B cell (primary cell): Measurements from ENCODE around the gene GNS. TPM values are rescaled to one million over a fixed set of nuclear protein-coding genes. Genes with fewer than 3 reads are reported as not detected.

Experiments
- ATAC-seq: fragments of 200-7000 bp; cut with Tn5 transposase; one replicate; pipeline ENCODE4 v1.10.0; 2021; ENCODE audit warnings: low read depth, mild to moderate bottlenecking, moderate number of reproducible peaks, moderate library complexity
- CTCF ChIA-PET: fragments of 350-600 bp; sonication (Branson Sonifier 250); formaldehyde crosslinking; loops from one replicate; lab custom pipeline; 2021; ENCODE audit warnings: antibody characterized with exemption, inconsistent platforms; lab: Charles Lee
- POLR2A ChIA-PET: fragments of 350-600 bp; sonication (Branson Sonifier 250); formaldehyde crosslinking; loops from one replicate; lab custom pipeline; 2021; ENCODE audit warnings: antibody characterized with exemption; lab: Charles Lee
- DNase-seq: peaks from one replicate; pipeline ENCODE4 v3.0.0; 2013
- H2AFZ ChIP-seq: 2 replicates; pipeline ENCODE4 v1.6.1; 2012; ENCODE audit warnings: mild to moderate bottlenecking, low read depth, low read length; ENCODE audit not compliant: insufficient read depth, poor library complexity, severe bottlenecking
- H3K27ac ChIP-seq, 2 donors: 1 replicate in 1 of 2; 2 replicates in 1 of 2; pipeline ENCODE4 v1.5.1; 2012 to 2013; ENCODE audit warnings: low read length in 2 of 2, mild to moderate bottlenecking in 2 of 2, moderate library complexity in 1 of 2
- H3K27me3 ChIP-seq, 4 experiments: fragments of 200-600 bp in 1 of 4; sonication (generic) in 1 of 4; replicated peaks in 1 of 4; 1 replicate in 2 of 4; 2 replicates in 2 of 4; pipeline versions ENCODE4 v1.6.1 to v1.7.0; 2013 to 2016; ENCODE audit warnings: low read length in 3 of 4, mild to moderate bottlenecking in 2 of 4, mixed read lengths in 1 of 4, moderate library complexity in 1 of 4; ENCODE audit not compliant: insufficient read depth in 4 of 4, control insufficient read depth in 3 of 4; ENCODE audit errors: control extremely low read depth in 1 of 4
- H3K36me3 ChIP-seq, 2 experiments: replicated peaks in 1 of 2; 1 replicate in 1 of 2; 2 replicates in 1 of 2; pipeline versions ENCODE4 v1.6.1 to v1.7.1; 2013; ENCODE audit warnings: low read length in 1 of 2; ENCODE audit not compliant: insufficient read depth in 2 of 2, control insufficient read depth in 1 of 2; ENCODE audit errors: control extremely low read depth in 1 of 2, extremely low read depth in 1 of 2
- H3K4me1 ChIP-seq, 2 donors: fragments of 200-600 bp in 1 of 2; sonication (generic) in 1 of 2; 1 replicate in 1 of 2; 2 replicates in 1 of 2; pipeline versions ENCODE4 v1.5.1 to v1.6.1; 2013 to 2017; ENCODE audit warnings: low read length in 2 of 2; ENCODE audit not compliant: control insufficient read depth in 2 of 2, insufficient read depth in 2 of 2
- H3K4me2 ChIP-seq: replicated peaks from 2 replicates; pipeline ENCODE3; 2012; ENCODE audit warnings: mild to moderate bottlenecking, low read depth, low read length; ENCODE audit not compliant: poor library complexity, severe bottlenecking
- H3K4me3 ChIP-seq, 5 experiments: fragments of 200-600 bp in 1 of 5; sonication (generic) in 1 of 5; 1 replicate in 3 of 5; 2 replicates in 2 of 5; pipeline versions ENCODE4 v1.5.1 to v1.7.0; 2011 to 2016; ENCODE audit warnings: low read length in 4 of 5, mild to moderate bottlenecking in 4 of 5, low read depth in 2 of 5, control low read depth in 1 of 5, moderate library complexity in 1 of 5; ENCODE audit not compliant: insufficient read depth in 1 of 5; ENCODE audit errors: control extremely low read depth in 1 of 5, extremely low read depth in 1 of 5
- H3K79me2 ChIP-seq: fragments of 200-600 bp; sonication (generic); one replicate; pipeline ENCODE4 v1.6.0; 2016; ENCODE audit warnings: low read length; ENCODE audit not compliant: control insufficient read depth, insufficient read depth
- H3K9ac ChIP-seq: fragments of 200-600 bp; sonication (generic); 2 replicates; pipeline ENCODE4 v1.6.1; 2017; ENCODE audit warnings: mild to moderate bottlenecking, low read length, moderate library complexity
- H3K9me3 ChIP-seq, 3 donors: one replicate each; pipeline versions ENCODE4 v1.6.1 to v1.7.1; 2013; ENCODE audit warnings: low read length in 2 of 3; ENCODE audit not compliant: control insufficient read depth in 2 of 3, insufficient read depth in 1 of 3; ENCODE audit errors: control extremely low read depth in 1 of 3
- H4K20me1 ChIP-seq: 2 replicates; pipeline ENCODE4 v1.6.0; 2012; ENCODE audit warnings: mild to moderate bottlenecking, low read length; ENCODE audit not compliant: insufficient read depth, control insufficient read depth, poor library complexity, severe bottlenecking
- H3K27ac Mint-ChIP-seq: one replicate; pipeline ENCODE4 v1.8.0; 2021; ENCODE audit warnings: mixed read lengths
- H3K27me3 Mint-ChIP-seq: one replicate; pipeline ENCODE4 v1.8.0; 2021; ENCODE audit warnings: mixed read lengths
- H3K4me1 Mint-ChIP-seq: one replicate; pipeline ENCODE4 v1.8.0; 2021; ENCODE audit warnings: mixed read lengths
- H3K4me3 Mint-ChIP-seq: one replicate; pipeline ENCODE4 v1.8.0; 2021; ENCODE audit warnings: mixed read lengths
- H3K9me3 Mint-ChIP-seq: one replicate; pipeline ENCODE4 v1.8.0; 2022; ENCODE audit warnings: mixed read lengths; ENCODE audit not compliant: insufficient read depth
- CTCF ChIP-seq: fragments of 200-600 bp; IDR thresholded peaks from one replicate; pipeline ENCODE4 v1.8.0; 2022; ENCODE audit warnings: antibody characterized with exemption, mild to moderate bottlenecking
- EZH2 ChIP-seq: IDR thresholded peaks from 2 replicates; pipeline ENCODE4 v1.6.1; 2012; ENCODE audit warnings: borderline replicate concordance, low read depth, mild to moderate bottlenecking, moderate library complexity, low read length; ENCODE audit not compliant: insufficient read depth, poor library complexity, severe bottlenecking
- WGBS: methylation state at CpG from one replicate; pipeline ENCODE4 v1.1.5; 2013; ENCODE audit warnings: missing lambda C conversion rate; ENCODE audit not compliant: insufficient coverage; 5-methylcytosine and 5-hydroxymethylcytosine counted together
- intact Hi-C: fragments of 100-400 bp; cut with micrococcal nuclease; formaldehyde crosslinking; loops from one replicate; pipeline ENCODE4 v1.10.0; 2022
- polyA plus RNA-seq: library from polyadenylated mRNA; depleted of rRNA; stranded (reverse); fragments of >200 nt; gene quantifications from 2 replicates; pipeline ENCODE4 v1.2.3, GENCODE V29; 2012
- total RNA-seq, 2 donors: library from RNA; stranded (reverse); fragments of 120-200 nt in 1 of 2; gene quantifications; 1 replicate in 1 of 2; 2 replicates in 1 of 2; pipeline versions ENCODE4 v1.2.3 to v1.2.4, GENCODE V29; 2013 to 2022

GNS gene
- total and polyA plus RNA-seq, 2 donors (not counting 1 experiment from before 2014, with no cell fraction given): 7.0 to 26.7 TPM

GRCh38 chr12:64716371-64716770, 42.8 kb downstream of the GNS start:
- intact Hi-C loops: no loop called here
- Mint-ChIP-seq H3K27me3 (no peaks in the 10 kb centered on the region), H3K9me3 (no peaks in the 10 kb centered on the region), H3K4me1 (no peaks in the 10 kb centered on the region), H3K27ac (no peak overlapping the region), H3K4me3 (no peak overlapping the region)
- ChIA-PET CTCF (interaction anchor here (1.1 kb wide), 1 partner anchor 167 kb away, joined by 4 read pairs; no protein-coding TSS in a partner anchor), POLR2A (no interaction called here)
- H3K9ac ChIP-seq: no peak overlapping the region
- H3K79me2 ChIP-seq: no peaks in the 10 kb centered on the region
- H3K36me3 ChIP-seq: peaks cover 0 to 44% of the 10 kb centered on the region in 2 experiments
- no peak overlapping the region for H3K4me2 ChIP-seq
- H3K27ac ChIP-seq: no peak overlapping the region
- no peaks in the 10 kb centered on the region for H4K20me1 ChIP-seq
- no peaks in the 10 kb centered on the region for H3K9me3 ChIP-seq
- DNase-seq (no peak), ATAC-seq (no peak)
- H3K4me1 ChIP-seq: no peaks in the 10 kb centered on the region
- H3K27me3 ChIP-seq: no peaks in the 10 kb centered on the region
- WGBS: 80% methylated on average over 1 of the region's 4 CpGs
- no peak overlapping the region for H2AFZ ChIP-seq
- no peak overlapping the region for H3K4me3 ChIP-seq
- no peak for TF ChIP-seq EZH2
- TF ChIP-seq CTCF: no peak

- H3K27ac ChIP-seq: no peak overlapping the region
- Mint-ChIP-seq H3K4me3 (no peak overlapping the region), H3K27me3 (no peaks in the 10 kb centered on the region), H3K9me3 (no peaks in the 10 kb centered on the region), H3K4me1 (no peaks in the 10 kb centered on the region), H3K27ac (no peak overlapping the region)
- intact Hi-C loops: no loop called here
- ATAC-seq (no peak), DNase-seq (no peak)
- TF ChIP-seq CTCF: no peak
- no peak overlapping the region for H3K4me3 ChIP-seq
- no peaks in the 10 kb centered on the region for H4K20me1 ChIP-seq
- H2AFZ ChIP-seq: no peak overlapping the region
- no peaks in the 10 kb centered on the region for H3K4me1 ChIP-seq
- WGBS: 60% methylated on average over 1 of the region's 5 CpGs
- ChIA-PET POLR2A (no interaction called here), CTCF (no interaction called here)
- H3K36me3 ChIP-seq: peaks cover 0 to 33% of the 10 kb centered on the region in 2 experiments
- no peaks in the 10 kb centered on the region for H3K27me3 ChIP-seq
- no peaks in the 10 kb centered on the region for H3K79me2 ChIP-seq
- H3K4me2 ChIP-seq: no peak overlapping the region
- no peak overlapping the region for H3K9ac ChIP-seq
- H3K9me3 ChIP-seq: no peaks in the 10 kb centered on the region
Measured at GRCh38 chr12:64714551-64714968, 44.6 kb downstream of the GNS start.
